ENCODE data around the gene SORL1-AS1.
"Not testable (repeated sequence)": the region's sequence is repeated elsewhere in the genome, so short reads cannot be mapped to it uniquely, and the experiment has no call there.

Gene SORL1-AS1

DNA sequence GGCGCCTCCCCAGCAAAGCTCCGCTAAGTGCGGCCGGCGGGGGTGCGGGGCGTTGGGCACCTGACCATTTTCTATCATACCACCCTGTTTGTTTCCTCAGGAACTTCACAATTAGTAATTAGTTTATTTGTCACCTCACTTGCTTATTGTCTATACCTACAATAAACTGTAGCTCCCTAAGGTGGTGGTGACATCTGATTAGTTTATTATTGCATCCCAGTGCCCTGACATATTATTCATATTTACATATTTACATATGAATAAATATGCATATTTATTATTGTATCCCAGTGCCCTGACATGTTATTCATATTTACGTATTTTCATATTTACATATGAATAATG is 25.4 kb downstream of the SORL1-AS1 start:
- no peak for DNase-seq (ENCODE audit: low spot score)

DNA sequence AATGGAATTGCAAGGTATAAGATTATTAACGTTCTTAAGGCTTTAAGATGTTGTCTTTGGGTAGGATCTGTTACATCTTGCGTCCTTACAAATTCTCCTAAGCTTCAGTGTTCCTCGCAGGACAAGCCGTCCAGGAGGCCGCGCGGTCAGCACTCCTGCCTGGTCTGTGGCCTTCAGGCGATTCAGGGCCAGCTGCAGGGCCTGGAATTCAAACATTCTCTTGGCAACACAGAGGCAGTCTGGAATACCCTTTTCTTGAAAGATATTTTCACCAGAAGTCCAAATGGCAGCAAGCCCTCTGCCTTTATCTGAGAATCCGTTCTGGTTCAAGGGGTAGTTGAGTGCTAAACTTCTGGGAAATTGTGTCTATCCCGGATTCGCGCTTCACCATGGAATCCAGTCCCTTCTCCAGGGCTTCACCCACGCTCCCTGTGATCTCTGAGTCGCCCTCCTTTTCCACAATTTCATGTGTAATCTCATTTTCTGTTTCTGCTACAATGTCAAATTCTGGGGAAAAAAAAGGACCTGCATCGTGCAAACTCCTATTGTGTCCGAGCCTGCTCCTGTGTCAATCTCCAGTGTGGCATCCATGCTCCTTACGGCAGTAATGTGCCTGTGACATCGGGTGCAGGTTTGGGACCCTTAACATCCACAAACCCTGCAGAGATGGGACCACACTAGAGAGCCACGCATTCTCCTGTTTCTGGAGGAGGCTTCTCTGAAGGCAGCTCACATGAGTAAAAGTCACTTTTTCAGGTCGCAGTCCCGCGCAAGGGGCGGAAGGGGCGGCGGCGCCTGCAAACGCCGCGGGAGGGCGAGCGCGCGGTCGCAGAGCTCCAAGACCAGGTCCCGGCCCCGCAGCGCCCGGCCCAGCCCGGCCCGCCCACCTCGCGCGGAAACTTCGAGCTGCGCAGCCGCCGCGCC is 26.0 kb downstream of the SORL1-AS1 start:
- no peak for DNase-seq (ENCODE audit: low spot score)

DNA sequence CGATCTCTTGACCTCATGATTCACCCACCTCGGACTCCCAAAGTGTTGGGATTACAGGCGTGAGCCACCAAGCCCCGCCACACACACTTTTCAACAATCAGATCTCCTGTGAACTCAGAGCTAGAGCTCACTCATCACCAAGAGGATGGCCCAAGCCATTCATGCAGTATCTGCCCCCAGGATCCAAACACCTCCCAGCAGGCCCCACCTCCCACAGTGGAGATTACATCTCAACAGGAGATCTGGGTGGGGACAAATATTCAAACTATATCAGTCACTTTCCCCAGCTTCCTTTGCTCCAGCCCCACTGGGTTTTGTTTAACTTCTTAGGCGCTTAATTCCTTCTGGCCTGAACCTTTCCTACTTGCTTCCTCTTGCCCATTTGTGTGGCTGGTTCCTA is 26.9 kb downstream of the SORL1-AS1 start:
- no peak for DNase-seq (ENCODE audit: low spot score)

DNA sequence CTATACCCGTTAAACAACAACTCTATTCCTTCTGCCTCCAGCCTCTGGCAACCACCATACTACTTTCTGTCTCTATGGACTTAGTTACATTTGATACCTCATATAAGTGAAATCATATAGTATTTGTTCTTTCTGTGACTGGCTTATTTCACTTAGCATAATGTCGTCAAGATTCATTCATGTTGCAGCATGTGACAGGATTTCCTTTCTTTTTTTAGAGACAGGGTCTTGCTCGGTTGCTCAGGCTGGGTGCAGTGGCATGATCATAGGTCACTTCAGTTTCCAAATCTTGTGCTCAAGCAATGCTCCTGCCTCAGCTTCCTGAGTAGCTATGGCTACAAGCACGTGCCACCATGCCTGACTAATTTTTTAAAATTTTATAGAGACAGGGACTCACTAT is 30.1 kb downstream of the SORL1-AS1 start:
- DNase-seq (ENCODE audit: low spot score), result no peak

DNA sequence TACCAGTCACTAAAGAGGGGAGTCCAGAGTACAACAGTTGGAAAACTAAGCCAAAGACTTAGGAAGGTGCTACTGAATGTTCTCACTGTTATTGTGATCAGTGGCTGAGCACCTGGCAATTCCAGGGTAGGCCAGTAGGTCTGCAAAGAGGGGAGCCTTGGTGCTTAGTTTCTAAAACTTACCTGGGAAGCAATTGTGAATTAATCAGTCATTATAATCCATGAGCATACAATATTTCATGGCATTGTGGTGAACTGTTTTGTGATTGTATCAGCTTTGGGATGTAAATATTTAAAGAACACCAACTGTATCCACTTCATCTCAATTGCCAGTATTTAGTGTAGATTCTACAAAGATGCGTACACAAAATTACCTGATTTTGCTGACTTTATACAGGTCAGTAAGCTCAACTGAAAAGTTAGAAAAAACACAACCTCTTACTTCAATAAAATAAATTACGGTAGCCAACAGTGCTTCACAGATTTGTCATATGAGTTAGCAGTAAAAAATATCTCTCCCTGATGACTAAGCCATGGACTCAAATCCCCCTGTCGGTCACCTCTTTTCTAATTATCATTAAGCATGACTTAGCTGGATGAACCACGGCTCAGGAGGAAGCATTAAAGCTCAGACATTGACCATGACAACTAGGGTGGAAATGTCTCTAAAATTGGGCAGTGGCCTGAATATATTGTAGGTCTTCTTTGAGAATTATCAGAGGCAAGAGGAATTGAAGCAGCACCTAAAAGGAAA is 31.4 kb downstream of the SORL1-AS1 start:
- DNase-seq (ENCODE audit: low spot score), result peak; percentile 21

DNA sequence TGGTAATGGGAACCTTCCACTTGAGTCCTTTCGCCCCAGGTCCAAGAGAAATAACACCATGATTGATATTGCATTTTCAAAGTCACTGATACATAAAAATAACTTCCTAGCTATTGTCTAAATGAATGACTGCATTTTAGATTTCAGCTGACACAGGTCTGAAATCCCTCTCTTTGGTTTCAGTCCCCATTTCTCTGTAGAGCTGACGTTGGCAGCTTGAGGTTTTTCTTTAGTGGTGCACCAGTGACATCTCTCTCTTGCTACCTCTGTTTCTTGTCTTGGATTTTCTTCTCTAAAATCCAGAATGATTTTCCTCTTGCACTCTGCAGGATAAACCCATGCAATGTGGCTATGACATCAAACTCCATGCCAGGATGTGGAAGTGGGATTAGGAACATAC is 32.4 kb downstream of the SORL1-AS1 start:
- no peak for DNase-seq (ENCODE audit: low spot score)

DNA sequence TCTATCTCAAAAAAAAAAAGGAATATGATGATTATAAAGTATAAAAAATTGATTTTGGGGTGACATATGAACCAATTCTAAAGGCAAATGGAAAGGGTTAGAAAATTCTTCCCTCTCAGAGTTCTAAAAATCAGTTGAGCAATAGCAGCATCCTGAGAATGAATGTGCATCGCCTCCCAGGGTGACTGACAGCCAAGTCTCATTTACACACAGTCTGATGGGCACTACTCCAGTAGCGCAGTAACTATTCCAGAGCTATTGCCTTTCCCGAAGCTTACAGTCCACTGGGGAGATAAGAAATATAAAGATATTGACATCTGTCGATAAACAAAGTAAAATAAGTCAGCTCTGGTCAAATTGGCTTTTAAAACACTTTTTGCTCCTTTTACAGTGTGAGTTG is 32.9 kb downstream of the SORL1-AS1 start:
- no peak for DNase-seq (ENCODE audit: low spot score)

DNA sequence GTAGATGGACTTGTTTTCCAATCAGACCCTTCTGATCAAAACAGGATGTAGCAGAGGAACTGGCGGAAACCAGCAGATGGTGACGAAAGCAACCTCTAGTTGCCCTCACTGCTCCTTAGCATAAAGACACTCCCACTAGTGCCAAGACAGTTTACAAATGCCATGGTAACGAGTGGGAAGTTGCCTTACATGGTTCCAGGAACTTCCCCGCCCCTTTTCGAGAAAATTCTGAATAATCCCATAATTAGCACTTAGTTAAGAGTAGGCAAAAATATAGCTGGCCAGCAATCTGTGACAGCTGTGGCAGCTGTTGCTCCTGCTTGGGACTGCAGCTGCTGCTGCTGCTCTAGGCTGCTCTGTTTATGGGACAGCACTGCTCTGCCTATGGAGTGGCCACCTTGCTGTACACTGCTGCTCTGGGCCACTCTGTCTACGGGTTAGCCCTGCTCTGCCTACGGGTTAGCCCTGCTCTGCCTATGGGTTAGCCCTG is 34.1 kb downstream of the SORL1-AS1 start:
- DNase-seq (ENCODE audit: low spot score), result peak; percentile 34

DNA sequence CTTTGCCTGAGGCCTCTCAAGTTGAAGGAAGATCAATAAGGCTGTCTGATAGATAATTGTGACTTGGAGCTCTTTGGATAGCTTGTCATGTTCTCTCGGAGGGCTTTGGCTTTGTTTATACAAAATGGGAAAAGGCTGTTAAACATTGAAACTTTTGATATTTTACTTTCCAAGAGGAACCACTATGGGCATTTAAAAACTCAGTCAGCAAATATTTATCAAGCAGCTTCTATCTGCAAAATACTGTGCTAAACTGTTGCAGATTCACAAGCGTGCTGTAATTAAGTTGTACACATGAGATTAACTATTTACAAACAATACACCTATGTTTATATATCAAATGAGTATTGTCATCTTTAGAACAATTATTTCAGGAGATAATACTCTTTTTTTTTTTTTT is 35.2 kb downstream of the SORL1-AS1 start:
- DNase-seq (ENCODE audit: low spot score), result no peak

DNA sequence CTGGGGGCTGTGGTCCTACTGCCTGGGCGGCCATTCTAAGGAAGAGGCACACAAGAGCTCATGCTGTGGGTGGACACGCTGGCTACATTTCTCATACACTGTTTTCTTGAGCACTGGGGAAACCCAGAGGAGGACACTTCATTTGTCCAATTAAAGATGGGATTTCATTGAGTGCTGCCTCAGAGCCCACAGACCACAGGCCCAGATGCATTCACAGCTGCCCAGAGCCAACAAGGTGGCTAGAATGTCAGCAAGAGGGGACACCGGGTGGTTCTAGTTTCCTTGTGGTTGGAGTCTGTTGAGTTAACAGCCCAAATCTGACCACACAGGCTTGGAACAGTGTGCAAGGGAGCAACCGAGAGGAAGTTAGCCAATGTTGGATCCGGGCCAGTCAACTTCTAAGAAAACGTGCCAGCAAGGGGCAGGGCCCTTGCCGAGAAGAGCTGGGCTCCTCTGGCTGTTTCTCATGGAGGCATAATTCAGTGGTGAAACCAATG is 35.7 kb downstream of the SORL1-AS1 start:
- peak; percentile 99 for DNase-seq (ENCODE audit: low spot score)

DNA sequence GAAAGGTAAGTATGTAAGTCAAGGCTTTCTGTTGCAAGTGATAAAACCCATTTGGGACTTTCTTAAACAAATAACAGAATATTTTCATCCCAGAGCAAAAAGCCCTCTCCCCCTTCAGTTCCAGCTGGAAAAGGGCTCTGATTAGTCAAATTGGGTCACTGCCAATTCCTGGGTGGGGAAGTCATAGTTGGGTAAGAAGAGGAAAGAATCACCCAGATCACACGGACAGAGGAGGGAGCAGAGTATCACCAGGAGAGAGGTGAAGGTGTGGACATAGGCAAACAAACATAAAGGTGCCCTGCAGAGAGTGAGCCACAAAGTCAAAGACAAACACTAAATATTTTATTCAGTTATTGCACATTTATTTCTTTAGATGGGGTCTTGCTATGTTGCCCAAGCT is 36.9 kb downstream of the SORL1-AS1 start:
- DNase-seq (ENCODE audit: low spot score), result no peak

DNA sequence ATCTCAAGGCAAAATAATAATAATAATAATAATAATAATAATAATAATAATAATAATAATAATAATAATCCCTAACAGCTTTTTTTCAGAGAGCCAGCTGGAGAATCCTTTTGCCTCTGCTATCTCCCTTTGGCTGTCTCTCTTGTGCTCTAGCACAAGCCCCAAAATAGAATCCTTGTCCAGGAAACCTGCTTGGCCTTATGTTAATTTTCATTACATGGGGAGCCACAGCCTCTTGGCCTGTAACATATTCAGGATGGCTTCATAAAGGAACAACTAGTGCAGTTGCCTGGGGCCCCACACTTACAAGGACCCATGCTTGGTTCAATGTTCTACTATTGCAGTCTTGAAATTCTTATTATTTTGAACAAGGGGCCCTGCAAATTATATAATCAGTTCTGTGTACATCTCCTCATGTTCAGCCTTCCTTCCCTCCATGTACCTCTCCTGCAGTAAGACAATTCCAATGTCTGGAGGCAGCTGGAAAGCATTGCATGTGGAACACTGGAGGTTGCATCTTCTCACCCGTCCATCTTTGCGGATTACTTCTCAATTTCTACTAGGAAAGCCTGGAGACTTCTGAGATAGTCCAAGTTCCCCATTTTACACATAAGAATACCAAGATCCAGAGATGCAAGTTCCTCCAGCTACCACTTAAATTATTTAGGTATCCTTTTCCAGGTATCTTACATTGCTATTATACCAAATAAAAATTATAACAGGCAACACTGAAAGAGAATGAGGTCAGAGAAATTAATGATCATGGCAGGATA is 38.4 kb downstream of the SORL1-AS1 start:
- DNase-seq (ENCODE audit: low spot score), result no peak

DNA sequence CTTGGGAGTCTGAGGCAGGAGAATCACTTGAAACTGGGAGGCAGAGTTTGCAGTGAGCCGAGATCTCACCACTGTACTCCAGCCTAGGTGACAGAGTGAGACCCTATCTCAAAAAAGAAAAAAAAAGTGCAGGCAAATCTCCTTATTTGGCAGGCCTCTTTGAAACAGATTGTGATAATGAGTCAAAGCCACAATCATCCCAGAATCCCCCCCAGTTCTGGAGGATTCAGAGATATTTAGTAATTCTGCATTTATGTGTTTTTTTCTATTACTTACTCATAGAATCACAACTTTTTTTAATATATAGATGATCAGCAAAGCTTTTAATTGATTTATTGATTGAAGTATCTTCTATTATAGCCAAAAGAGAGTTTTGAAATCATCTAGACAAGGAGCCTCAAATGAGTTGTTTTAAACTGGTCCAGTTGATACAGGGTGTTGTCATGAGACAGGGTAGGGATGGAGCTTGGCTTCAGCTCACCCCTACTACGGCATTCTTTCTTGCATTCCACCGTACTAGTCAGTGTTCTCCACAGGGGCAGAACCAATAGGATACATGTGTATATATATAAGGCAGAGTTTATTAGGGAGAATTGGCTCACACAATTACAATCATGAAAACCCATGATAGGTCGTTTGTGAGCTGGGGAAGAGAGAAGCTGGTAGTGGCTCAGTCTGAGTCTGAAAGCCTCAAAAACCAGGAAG is 39.9 kb downstream of the SORL1-AS1 start:
- no peak for DNase-seq (ENCODE audit: low spot score)

DNA sequence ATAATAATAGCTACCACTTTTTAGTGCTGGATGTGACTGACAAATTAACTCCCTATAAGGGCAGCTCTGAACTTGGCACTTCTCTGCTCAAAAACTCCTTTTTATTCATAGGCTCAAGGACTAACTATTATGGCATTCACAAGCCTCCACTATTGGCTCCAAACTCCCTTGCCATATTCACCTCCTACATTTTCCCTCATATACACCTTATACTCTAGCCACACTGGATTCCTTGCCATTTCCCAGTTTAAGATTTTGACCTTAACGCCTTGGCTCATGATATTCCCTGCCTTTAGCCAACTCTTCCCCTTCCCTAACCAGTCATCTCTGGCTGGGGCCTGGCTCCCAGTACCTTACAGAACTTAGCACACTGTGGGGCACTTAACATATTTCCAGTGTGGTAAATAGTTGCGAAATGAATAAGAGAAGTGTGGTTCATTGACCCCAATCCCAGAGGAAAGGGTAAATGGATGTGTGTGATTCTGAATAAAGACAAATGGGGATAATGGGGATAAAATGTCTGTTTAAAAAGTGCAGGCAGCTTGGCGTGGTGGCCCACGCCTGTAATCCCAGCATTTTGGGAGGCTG is 40.7 kb downstream of the SORL1-AS1 start:
- no peak for DNase-seq (ENCODE audit: low spot score)

DNA sequence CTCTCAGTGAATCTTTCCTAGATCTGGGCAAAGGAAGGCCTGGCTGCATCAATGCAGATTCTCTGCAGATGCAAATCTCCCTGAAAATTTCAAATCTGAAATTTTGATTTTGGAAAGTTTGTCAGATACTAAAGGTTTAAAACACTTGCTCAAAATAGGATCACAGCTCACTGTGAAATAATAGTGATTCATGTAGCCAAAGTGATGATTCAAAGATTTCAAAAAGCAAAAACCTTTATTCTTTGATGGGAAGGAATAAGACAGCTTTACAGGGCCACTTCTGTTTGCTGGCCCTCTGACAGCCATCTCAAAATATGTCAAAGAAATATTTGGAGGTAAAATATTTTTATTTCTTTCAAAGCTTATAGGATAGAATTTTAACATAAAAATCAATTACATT is 41.4 kb downstream of the SORL1-AS1 start:
- not testable (repeated sequence) for DNase-seq (ENCODE audit: low spot score)

DNA sequence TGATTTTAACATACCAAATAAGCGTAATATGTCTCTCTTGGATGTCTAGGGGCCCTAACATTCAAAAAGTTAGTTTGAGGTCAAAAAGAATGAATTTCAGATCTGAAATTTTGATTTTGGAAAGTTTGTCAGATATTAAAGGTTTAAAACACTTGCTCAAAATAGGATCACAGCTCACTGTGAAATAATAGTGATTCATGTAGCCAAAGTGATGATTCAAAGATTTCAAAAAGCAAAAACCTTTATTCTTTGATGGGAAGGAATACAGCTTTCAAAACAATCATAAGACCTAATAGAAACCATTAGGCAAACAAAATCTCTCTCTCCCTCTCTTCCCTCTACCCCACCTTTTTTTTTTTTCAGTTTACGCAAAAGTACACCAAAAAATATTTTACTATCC is 42.7 kb downstream of the SORL1-AS1 start:
- not testable (repeated sequence) for DNase-seq (ENCODE audit: low spot score)

DNA sequence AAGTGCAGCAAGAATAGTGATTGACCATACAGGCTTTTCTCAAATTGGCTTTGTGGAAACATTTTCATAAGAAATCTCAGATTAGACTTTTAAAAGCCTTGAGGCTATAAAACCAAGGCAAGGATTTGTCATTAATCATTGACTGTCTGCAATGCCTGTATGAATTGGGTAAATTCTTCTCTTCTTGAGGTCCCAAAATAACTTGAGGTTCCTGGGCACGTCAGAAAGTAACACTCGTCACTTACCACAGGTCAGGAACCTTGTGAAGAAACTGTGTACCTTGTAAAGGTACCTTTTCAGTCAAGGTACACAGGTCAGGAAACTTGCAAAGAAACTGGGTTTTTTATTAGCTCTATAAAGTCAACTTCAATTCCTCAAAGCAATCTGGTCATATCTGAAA is 43.9 kb downstream of the SORL1-AS1 start:
- DNase-seq (ENCODE audit: low spot score), result no peak

DNA sequence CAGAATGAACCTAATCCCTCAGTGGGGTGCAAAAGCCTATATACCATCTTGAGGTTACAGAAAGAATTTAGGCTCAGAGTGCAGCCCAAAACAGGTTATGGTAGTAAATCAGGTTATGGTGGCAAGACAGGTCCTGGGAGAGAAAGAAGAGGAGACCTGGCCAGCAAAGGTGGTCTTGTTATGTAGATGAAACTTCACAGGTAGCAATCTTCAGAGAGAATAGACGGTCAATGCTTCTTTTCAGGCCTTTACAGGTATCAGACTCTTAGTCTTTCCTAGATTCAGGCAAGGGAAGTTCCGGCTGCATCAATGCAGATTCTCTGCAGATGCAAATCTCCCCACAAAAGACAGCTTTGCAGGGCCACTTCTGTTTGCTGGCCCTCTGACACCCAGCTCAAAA is 46.5 kb downstream of the SORL1-AS1 start:
- no peak for DNase-seq (ENCODE audit: low spot score)

DNA sequence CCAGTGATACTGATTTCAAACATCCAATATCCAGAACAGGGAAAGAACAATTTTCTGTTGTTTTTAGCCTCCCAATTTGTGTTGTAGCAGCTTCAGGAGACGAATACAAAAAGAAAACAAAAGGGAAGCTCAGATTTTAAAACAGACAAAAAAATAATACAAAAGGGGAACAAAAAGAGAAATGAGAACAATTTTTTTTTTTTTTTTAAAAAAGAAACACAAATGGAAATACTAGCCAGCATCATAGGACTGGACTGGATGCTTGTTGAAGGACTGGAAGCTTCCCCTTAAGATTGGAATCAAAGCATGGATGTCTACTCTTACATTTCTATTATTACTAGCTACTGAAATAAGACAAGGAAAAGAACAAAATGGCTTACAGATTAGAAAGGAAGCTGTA is 47.1 kb downstream of the SORL1-AS1 start:
- DNase-seq (ENCODE audit: low spot score), result no peak

DNA sequence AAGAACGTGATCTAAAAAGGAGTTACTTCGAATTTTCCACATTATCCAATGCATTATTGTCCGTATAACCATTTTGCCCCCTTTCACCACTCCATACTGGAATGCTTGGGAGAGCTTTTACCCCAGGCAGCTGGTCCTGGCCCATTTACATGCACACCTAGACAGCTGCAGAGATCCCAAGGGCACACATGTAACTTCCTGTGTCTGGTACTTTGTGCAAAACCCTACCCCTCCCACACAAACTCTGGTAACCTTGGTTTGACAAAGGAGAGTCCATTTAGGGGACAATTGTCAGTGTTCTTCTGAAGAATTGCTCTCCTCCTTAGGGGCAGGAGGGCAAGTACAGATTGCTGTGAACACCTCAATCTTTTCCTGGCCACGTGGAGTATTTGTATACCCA is 58.0 kb downstream of the SORL1-AS1 start:
- DNase-seq (ENCODE audit: low spot score), result no peak

DNA sequence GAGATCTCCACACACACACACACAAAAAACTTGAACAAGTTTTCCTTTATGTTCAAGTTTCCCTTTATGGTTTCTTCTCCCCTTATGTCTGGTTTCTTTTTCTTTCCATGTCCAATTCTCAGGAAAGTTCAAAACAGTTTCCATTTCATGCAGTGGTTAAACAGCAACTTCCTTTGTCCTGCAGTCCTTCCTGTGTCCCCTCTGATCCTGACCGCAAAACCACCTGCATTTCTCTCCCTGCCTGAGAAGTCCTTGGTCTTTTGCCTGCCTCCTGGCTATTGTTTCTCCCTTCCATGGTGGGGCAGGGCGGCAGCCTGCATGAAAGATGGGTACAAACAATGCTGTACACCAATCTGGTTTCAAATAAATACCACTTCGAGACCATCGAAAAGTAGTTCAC is 58.9 kb downstream of the SORL1-AS1 start:
- DNase-seq (ENCODE audit: low spot score), result no peak

All from H4 (cell line).